ENCODE measurements around the gene UBE2E1.

The UBE2E1 gene

DNA sequence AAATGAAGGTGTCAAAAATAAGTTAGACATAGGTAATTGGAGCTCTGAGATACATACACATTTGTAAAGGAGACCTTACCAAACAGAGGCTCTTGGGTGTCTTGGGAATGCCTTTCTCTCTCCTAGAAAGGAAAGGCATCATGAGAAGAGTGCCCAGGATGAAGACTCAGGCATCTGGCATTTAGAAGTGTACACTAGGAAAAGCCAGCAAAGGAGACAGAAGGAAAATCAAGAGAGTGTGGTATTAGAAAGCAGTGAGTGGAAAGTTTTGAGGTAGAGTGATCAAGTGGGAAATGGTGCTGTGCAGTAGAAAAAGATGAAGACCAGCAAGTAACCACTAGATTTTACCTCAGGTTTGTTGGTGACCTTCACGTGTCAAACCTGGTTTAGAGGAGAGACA is 16.1 kb downstream of the UBE2E1 start:
- no peak for DNase-seq (ENCODE audit: low read depth)

DNA sequence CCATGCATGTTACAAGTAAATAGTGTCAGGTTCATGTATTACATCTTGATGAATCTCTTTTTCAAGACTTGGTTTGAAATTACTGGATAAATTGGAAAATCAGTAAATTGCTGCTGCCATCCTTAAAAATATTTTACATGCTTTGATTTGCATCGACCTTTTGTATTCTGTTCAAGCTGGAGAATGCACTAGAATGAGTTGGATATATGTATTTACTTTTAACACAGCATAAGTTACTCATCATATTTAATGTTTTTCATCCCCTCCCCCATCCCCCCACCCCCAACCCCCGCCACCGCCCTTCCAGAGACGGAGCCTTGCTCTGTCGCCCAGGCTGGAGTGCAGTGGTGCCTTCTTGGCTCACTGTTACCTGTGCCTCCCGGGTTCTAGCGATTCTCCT is 16.8 kb downstream of the UBE2E1 start:
- DNase-seq (ENCODE audit: low read depth) = no peak

DNA sequence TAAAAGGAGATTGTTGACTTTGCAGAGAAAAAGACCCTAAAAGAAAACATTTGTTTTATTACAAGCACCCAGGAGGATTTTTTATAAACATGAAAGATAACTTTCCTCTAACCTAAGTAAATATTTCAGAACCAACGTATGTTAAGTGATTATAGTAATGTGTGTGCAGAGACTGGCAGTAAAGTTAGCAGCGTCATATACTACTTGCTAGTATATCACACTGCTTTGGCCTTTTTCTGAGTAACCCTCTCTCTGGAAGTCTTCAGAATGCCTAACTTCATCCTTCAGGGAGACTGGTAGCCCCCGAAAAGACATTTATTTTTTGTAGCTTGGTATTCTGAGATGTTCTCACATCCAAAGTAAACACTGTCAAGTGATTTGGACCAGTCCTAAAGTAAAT is 17.9 kb downstream of the UBE2E1 start:
- DNase-seq (ENCODE audit: low read depth) = no peak

DNA sequence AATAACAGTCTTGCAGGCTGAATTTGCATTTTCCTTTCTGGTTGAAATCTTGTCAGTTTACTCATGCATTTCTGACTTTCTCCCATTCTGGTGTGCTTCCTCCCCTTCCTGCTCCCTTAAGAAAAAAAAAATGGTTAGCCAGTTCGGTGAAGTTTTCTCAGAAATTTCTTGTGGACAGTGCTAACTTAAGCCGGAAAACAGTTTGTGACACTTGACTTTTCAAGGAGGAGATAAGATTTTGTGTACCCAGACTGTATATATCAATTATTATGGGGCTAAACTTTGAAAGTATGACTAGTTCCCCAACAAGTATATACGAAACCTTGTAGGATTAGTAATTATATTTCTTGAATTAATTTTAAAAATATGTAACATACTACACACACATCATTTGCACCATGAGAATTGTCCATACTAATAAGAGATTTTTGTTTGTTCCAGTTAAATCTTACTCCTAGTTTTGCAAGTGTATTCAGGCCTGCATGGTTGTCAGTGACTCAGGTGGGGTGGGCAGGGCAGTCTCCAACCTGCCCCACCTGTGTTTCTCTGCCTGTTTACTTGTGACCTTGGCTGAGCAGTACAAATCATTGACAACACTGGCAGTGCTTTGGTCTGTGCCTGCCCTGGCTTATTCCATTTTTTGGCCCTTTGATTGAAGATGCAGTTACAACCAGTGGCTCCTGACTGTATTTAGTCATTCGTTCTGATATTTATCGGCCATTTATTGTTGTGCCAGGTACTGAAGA is 19.1 kb downstream of the UBE2E1 start:
- no peak for DNase-seq (ENCODE audit: low read depth)

DNA sequence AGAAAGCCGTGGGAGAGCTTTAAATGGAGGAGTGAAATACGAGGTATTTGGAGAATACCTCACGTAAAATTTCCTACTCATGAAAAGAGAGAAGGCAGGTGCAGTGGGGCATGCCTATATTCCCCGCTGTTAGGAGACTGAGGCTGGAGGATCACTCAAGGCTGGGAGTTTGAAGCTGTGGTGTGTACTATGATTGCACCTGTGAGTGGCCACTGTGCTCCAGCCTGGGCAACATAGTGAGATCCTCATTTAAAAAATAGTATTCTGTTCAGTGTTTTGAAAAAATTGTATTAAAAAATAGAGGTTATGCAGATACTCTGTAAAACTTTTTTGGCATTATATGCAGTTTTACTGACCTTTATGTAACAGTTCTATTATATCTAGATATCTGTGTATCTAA is 20.0 kb downstream of the UBE2E1 start:
- DNase-seq (ENCODE audit: low read depth) = no peak

DNA sequence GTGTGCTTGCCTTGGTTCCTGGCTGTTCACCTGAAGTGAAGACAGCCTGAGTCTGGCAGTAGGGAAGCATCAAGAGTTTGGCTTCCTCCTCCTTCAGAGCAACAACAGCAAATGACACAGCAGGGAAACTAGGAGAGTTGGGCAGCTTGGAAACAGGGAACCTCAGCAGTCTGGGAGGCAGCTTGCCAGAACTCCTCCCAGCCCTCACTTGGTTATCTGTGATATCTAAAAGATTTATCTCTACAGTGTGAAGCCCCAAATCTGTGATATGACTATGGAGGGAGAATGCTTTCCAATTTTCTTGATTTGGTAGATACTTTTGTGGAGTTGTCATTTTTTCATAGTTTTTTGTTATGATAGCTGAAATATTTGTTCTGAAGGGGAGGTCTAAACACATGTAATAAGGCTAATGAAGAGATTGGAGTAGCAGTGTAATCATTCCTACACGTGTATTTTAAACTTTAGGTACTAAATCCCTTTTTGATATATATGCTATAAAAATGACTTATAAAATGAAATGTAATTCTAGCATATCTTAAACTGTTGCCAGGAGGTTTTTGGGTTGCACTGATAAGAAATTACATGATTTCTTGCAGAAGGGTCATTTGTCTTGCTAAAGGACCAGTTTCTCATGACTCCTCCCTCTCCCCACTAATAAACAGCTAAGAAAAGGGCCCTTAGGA is 20.8 kb downstream of the UBE2E1 start:
- DNase-seq (ENCODE audit: low read depth) = peak; percentile 38

DNA sequence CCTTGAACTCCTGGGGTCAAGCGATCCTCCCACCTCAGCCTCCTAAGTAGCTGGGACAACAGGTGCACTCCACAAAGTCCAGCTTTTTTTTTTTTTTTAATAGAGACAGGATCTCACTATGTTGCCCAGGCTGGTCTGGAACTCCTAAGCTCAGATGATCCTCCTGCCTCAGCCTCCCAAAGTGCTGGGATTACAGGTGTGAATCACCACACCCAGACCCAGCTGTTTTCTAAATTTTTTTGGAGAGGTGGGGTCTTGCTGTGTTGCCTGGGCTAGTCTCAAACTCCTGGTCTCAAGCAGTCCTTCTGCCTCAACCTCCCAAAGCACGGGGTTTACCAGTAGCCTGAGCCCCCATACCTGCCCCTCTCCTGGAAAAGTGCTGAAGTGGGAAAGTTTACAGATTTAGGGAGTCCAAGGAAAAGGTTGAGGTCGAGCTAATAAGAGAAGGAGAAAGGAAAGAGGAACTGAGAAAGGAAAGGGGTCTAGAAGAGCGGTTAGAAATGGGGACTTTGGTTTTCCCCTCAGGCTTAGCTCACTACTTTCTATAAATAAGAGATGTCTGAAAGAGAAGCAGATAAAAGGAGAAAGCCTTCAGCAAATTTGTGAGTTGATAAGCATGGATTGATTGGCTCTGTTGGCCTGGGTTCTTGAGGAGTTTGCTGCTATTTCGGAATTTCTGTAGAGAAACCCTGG is 23.6 kb downstream of the UBE2E1 start:
- no peak for DNase-seq (ENCODE audit: low read depth)

DNA sequence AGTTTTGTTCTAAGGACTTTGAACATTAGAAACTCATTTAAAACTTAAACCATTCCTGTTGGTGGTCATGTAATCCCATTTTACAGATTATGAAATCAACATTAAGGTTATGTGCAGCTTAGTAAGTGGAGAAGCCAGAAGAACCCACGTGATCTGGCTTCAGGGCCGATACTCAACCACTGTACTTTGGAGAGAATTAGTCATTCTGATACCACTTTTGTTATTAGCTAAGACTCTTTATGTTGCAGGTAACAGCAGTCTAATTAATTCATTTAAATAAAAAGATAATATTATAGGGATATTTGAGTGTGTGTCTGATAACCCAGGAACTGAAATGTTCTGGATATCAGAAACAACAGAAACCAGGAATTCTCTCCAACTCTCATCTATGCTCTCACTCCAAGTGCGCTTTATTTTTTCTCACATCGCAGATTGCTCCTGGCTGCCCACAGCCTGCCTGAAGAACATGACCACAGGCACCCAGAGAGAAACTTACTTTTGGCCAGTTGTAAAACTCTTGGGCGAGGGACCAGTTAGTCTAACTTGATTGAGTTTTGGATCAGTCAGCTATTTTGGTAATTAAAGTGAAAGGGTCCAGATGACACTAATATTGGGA is 25.2 kb downstream of the UBE2E1 start:
- DNase-seq (ENCODE audit: low read depth) = peak; percentile 29

DNA sequence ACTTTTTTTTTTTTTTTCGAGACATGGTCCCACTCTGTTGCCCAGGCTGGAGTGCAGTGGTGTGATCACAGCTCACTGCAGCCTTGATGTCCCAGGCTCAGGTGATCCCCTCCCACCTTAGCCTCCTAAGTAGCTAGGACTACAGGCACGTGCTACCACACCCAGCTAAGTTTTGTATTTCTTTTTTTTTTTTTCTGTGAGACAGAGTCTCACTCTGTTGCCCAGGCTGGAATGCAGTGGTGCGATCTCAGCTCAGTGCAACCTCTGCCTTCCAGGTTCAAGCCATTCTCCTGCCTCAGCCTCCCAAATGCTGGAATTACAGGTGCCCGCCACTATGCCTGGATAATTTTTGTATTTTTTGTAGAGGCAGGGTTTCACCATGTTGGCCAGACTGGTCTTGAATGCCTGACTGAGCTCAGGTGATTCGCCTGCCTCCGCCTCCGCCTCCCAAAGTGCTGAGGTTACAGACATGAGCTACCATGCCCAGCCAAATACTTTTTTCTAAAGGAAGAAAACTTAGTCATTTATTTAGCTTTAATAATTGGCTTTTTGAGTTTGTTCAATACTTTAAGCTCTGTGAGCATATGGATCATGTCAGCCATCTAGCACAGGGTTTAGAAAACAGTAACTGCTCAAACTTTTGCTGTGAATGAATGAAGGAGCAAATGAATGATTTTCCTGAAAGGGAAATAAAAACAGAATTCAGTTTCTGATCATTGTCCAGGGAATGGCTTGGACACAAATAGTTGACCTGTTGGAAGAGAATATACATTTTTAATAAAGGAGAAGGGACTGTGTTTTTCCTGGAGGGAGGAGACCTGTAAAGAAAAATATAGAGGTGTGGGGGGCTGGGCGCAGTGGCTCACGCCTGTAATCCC is 26.0 kb downstream of the UBE2E1 start:
- no peak for DNase-seq (ENCODE audit: low read depth)

DNA sequence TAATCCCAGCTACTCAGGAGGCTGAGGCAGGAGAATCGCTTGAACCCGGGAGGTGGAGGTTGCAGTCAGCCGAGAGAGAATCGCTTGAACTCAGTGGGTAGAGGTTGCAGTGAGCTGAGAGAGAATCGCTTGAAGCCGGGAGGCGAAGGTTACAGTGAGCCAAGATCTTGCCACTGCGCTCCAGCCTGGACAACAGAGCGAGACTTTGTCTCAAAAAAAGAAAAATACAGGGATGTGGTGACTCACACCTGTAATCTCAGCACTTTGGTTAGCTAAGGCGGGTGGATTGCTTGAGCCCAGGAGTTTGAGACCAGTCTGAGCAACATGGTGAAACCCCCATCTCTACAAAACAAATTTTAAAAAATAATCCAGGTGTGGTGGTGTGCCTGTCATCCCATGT is 26.8 kb downstream of the UBE2E1 start:
- DNase-seq (ENCODE audit: low read depth) = no peak

DNA sequence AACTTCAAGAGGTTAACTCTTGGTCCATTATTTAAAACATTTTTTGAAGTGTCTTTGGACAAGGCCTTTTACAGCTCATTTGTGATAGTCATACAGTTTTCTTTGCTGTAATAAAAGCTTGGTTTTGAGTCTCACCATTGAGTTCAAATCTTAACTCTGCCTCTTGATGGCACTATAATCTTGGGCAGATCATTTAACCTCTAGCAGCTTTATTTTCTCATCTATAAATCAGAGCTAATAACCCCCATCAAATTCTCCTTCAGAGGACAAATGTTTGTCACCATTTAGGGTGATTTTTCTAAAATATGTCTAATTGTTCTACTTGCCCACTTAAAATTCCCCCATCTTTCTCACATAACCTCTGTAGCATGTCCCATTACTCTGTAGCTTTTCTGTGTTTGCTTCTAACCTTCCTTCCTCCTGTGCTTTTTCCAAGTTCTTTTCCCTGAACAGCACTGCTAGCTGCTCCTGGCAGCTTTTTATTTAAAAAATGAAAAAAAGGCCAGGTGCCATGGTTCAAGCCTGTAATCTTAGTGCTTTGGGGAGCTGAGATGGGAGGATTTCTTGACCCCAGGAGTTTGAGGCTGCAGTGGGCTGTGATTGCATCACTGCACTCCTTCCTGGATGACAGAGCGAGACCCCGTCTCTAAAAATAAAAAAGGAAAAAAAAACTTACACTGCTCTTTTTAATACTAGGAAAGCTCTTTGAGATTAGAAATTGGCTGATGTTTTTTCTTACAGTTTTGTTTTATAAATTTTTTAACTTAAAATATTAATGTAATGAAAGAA is 28.5 kb downstream of the UBE2E1 start:
- DNase-seq (ENCODE audit: low read depth) = no peak

DNA sequence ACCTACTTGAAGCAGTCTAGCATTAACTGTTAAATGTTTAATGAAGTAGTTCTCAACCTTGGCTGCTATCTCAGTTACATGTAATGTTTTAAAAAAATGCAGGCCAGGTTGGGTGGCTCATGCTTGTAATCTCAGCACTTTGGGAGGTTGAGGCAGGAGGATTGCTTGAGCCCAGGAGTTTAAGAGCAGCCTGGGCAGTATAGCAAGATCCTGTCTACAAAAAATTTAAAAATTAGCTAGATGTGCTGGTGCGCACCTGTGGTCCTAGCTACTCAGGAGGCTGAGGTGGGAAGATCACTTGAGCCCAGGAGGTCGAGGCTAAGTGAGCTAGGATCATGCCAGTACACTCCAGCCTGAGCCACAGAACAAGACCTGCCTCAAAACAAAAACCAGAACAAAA is 29.3 kb downstream of the UBE2E1 start:
- DNase-seq (ENCODE audit: low read depth) = no peak

DNA sequence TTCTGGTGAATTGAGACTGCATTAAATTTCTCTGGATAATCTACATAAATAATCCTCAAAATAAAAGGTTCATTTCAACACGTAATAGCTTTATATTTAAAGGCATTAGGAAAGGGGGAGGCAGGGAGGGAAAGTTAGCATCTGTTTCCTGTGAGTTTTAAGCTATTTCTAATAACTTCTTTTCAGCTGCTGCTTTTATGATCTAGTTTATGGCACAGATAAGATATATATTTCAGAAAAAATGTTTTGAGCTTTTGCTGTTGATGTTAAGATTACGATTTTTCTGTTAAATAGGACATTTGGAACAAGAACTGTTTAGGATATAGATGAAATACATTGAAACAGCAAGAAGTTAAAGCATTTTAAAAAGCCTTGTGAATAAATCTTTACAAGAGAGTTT is 30.0 kb downstream of the UBE2E1 start:
- no peak for DNase-seq (ENCODE audit: low read depth)

DNA sequence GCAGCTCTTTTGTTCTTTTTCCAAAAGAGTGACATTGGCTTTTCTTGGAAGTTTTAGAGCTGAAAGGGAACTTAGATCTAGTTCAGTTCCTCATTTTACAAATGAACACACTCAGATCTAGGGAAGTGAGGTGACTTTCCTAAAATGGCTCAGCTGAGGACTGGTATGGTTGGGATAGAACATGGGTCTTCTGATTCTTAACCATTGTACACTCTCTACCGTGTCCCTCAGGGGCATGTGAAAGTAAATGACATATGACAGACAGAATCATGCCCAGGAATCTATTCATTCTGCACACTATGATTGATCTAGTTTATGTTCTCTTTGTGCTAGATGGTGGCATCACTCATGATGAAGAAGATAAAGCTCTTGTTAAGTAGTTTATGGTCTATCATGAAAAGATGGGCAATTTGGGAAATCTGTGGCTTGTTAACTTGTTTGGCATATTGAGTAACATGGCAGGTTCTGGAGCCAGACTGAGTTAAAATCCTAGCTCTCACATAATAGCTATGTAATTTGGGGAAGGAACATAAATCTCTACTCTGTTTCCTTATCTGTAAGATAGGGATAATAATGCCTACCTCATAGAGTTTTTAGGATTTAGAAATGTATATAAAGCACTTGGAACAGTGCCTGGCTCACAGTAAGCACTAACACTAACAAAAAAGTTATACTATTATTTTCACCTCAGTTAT is 30.9 kb downstream of the UBE2E1 start:
- DNase-seq (ENCODE audit: low read depth) = no peak

DNA sequence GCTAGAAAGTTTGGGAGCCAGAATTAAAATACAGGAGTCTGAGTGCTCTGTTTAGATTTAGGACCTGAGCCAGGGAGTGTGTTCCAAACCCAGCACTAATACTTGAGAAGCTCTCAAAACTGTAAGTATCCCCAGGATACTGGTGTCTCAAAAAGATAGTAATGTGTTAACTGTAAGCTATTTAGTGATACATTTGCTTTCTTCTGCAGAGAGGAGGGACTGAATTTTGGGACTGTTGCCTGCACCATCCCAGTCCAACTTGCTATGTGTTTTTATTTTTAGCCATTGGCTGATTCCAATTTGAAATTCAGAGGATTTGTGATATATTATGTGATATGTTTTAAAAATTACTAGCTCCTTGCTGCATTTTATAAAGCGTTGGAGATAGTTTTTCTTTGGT is 31.5 kb downstream of the UBE2E1 start:
- DNase-seq (ENCODE audit: low read depth) = no peak

DNA sequence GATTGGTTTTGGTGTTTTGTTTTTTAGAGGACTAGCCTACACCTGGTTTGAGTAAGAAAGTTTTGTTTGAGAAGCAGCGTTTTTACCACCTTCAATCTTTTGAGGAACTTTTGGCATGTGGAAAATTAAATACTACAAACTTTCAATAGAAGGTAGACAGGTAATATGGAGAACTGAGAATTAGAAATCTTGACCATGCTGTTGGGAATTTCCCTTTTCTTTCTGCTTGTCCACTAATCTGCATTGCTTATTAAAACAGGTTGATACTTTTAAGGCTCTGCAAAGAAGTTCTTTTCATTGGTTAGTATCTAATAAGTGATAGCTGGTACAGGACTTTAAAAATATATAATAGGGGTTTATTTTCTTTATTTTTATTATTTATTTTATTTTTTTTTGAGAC is 31.9 kb downstream of the UBE2E1 start:
- no peak for DNase-seq (ENCODE audit: low read depth)

DNA sequence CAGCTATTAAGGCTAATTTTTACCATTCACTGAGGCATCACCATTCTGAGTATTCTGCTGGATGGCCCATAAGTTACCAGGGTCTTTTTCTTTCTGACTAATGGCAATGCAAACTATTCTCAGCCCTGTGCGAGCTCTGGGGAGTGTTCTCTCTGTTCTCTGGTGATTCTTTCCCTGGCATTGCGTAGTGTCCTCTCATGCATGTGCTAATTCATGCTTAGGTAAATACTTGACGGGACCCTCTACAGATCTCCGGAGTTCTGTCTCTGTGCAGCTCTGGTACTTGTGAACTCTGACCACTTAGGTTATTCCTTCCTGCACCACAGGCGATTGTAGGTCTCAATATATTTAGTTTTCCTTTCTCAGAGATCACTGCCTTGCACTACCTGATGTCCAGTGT is 34.8 kb downstream of the UBE2E1 start:
- DNase-seq (ENCODE audit: low read depth) = no peak

DNA sequence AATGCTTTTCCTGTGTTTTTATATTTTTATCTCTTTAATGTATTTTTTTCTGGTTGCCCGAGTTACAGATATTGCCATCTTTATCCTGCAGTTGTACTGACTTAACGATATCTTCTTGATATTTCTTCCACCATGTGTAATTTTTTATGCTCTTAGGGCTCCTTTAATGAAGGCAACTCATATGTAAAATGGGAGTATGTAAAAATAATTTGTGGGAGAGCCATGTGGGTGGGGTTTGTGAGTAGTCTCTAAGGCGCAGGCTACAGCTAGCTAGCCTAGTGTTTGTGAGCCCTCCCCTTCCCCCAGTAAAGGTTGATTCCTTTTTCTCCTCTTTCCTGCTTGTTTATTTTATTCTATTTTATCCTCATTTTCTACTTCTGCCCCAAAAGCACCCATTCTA is 38.1 kb downstream of the UBE2E1 start:
- DNase-seq (ENCODE audit: low read depth) = no peak

DNA sequence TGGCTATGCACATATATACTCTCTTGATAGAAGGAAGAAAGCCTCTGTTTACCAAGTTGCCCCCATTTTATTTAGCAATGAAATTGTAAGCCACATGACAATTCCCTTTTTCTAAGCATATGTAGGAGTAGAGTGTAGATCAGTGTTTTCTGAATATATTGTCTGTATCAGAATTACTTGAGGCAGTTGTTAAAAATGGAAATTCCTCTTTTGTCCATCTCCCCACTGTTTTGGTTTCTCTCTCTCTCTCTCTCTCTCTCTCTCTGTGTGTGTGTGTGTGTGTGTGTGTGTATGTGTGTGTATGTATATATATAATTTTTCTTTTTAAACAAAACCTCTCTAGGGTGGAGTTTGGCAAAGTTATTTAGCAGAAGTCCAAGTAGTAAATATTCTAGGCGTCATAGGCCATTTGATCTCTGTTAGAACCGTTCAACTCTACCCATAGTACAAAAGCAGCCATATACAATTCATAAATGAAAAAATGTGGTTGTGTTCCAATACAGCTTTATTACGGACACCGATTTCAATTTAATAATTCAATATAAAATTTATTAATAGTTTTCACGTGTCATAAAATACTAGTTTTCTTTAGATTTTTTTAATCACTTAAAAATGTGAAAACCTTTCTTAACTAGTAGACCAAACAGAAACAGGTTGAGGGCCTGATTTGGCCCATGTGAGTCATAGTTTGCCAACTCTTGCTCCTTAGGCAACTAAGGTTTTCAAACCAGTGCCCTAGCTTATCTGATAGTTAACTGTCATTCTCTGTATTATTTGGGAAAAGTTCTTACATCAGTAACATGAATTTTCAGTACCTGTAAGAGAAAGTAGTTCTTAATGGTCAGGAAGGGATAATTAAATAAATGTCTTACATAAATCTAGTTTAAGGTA is 39.8 kb downstream of the UBE2E1 start:
- DNase-seq (ENCODE audit: low read depth) = no peak
